ENCODE data around the gene RASAL1.

GRCh38 chr12:113075137-113075683 is 60.4 kb downstream of the RASAL1 start:
- TF ChIP-seq TAF1 (IDR thresholded peaks at IDR 0.05; ENCODE audit: borderline replicate concordance, low read depth, low read length): no peak
- TF ChIP-seq SIN3A (IDR thresholded peaks at IDR 0.05; ENCODE audit: borderline replicate concordance, low read depth, low read length): no peak
- no peak for TF ChIP-seq RFX5 (IDR thresholded peaks at IDR 0.05; ENCODE audit: low read length)
- no peak for TF ChIP-seq RAD21 (IDR thresholded peaks at IDR 0.05; ENCODE audit: low read length)
- no peak for TF ChIP-seq MAX (IDR thresholded peaks at IDR 0.05; ENCODE audit: low read depth)
- TF ChIP-seq CTCF (IDR thresholded peaks at IDR 0.05): no peak
- no peak for TF ChIP-seq JUND (IDR thresholded peaks at IDR 0.05)
- TF ChIP-seq USF2 (IDR thresholded peaks at IDR 0.05; ENCODE audit: borderline replicate concordance, low read depth, low read length): no peak
- no peak for TF ChIP-seq POLR2AphosphoS5 (IDR thresholded peaks at IDR 0.05; ENCODE audit: low read depth, low read length)
- TF ChIP-seq EZH2phosphoT487 (IDR thresholded peaks at IDR 0.05; ENCODE audit: borderline replicate concordance, low read depth): no peak
- TF ChIP-seq EP300 (IDR thresholded peaks at IDR 0.05; ENCODE audit: borderline replicate concordance in 1 of 2, low read depth in 1 of 2, low read length in 1 of 2): no peak
- TF ChIP-seq SMC3 (IDR thresholded peaks at IDR 0.05; ENCODE audit: low read depth, low read length): no peak
- TF ChIP-seq ZBTB33 (IDR thresholded peaks at IDR 0.05; ENCODE audit: borderline replicate concordance, low read depth): no peak
- TF ChIP-seq CHD2 (IDR thresholded peaks at IDR 0.05; ENCODE audit: low read length, partially characterized antibody): no peak
